H7 (cell line): Measurements from ENCODE around the gene NCAPD2. TPM values are rescaled to one million over a fixed set of nuclear protein-coding genes. Genes with fewer than 3 reads are reported as not detected.
"Not testable (repeated sequence)": the region's sequence is repeated elsewhere in the genome, so short reads cannot be mapped to it uniquely, and the experiment has no call there.

Source experiments
- DNase-seq: peaks from one replicate; pipeline ENCODE4 v3.0.0; 2012
- H3K27me3 ChIP-seq: 2 replicates; pipeline ENCODE4 v1.6.0; 2011; ENCODE audit warnings: mild to moderate bottlenecking, low read length; ENCODE audit not compliant: control insufficient read depth, insufficient read depth
- H3K36me3 ChIP-seq: replicated peaks from 2 replicates; pipeline ENCODE4 v1.5.1; 2011; ENCODE audit warnings: low read length; ENCODE audit not compliant: control insufficient read depth, insufficient read depth
- H3K4me3 ChIP-seq: 2 replicates; pipeline ENCODE4 v1.5.1; 2011; ENCODE audit warnings: low read depth, mild to moderate bottlenecking, control low read depth, low read length, moderate library complexity; ENCODE audit not compliant: insufficient read depth
- total RNA-seq: library from RNA; depleted of rRNA; stranded (reverse); fragments of >200 nt; shearing (Covaris generic); gene quantifications from 2 replicates; pipeline ENCODE4 v1.2.3, GENCODE V29; 2014

NCAPD2 gene
- total RNA-seq, 1 experiment from 2014 or later, result 104 TPM

DNA sequence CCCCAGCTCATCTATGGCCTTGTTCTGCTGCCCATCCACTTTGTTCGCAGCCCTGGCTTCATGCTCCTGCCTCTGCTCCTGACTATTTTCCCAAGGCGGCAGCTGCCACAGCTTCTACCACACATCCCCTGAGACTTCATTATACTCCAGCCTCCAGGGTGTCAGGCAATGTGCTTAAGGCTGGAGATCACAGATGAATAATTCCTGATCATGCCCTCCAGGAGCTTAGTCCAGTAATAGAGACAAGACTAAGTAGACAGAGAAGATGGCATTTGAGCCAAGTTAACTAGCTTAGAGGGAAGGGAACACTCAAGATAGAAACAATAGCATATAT is 34.9 kb upstream of the NCAPD2 start:
- DNase-seq, result no peak
- Histone ChIP-seq H3K36me3 (peaks cover 12% of the 10 kb centered on the region), H3K4me3 (no peak overlapping the region), H3K27me3 (no peaks in the 10 kb centered on the region)

- Histone ChIP-seq H3K36me3 (peaks cover 15% of the 10 kb centered on the region), H3K27me3 (no peaks in the 10 kb centered on the region), H3K4me3 (no peak overlapping the region)
- no peak for DNase-seq
Measured at GRCh38 chr12:6460751-6461371, 33.0 kb upstream of the NCAPD2 start.

DNA sequence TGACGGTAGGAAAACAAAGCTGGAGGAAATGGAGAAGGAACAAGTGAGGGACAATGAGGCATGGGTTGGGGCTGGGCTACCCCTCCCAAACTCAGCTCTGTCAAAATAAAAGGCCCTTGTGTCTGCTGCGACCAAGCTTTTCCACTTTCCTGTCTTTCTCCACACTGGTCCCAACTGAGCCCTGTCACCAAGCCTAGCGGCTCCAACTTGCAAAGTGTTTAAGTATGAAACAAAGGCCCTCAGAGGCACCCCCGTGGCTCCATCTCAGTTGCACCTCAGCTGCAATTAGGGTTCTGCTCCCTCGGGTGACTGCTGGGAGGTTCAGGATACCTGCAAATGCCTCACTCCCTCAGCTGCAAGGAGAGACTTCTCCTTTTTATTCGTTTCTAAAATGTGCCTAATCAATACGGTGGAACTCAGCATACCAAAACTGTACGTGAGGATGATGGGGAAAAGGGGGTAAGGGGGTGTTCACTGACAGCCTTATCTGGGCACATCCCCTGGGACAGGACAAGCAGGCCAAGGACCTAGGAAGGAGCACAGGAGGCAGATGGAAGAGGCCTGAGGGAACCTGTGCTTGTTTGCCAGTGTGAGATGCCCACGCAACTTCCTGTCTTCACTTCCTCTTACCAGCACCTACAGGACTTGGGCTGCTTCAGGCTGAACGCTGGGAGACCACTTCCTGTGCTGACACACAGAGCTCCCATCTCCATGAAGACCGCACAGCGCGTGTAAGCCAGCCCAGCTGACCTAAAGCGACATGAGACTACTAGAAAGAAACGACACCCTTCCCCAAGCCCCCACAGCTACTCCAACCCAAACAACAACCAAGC is 32.3 kb upstream of the NCAPD2 start:
- Histone ChIP-seq H3K36me3 (peaks cover 17% of the 10 kb centered on the region), H3K27me3 (no peaks in the 10 kb centered on the region), H3K4me3 (no peak overlapping the region)
- DNase-seq, result no peak

DNA sequence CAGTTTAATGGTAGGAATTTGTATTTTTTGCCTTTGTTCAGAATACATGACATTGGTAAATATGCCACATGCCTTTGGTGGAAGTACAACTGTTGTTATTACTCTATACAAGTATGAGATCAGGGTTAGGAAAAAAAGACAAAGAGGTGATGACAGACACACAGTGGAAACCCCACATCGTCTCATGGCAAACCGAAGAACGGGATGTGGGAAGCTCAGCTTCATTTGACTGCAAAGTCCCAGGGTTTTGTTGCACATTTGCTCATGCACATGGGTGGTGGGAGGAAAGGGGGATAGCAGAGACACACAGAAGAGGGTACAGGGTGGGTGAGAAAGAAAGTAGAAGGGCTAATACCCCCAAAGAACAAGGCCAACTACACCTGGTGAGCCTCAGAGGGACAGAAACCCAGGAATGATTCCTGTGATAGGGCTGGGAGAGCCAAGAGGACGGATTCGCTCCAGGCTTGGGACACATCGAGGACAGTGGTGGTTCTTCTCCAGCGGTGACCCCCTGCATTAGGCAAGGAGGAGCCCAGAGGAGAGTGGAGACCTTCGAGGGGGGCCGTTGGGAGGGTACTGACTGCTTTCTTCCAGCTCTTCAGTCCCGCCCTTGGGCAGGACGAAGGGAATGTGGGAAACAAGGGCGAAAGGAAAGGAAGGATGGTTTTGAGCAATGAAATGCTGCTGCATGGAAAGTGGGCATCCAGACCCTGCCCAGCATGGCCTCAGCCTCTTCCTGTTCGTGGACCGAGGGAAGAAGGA is 31.5 kb upstream of the NCAPD2 start:
- H3K4me3 ChIP-seq, result no peak overlapping the region
- H3K36me3 ChIP-seq, result peaks cover 17% of the 10 kb centered on the region
- DNase-seq, result no peak
- no peaks in the 10 kb centered on the region for H3K27me3 ChIP-seq

- peaks cover 17% of the 10 kb centered on the region for H3K36me3 ChIP-seq
- H3K4me3 ChIP-seq, result no peak overlapping the region
- no peak for DNase-seq
- no peaks in the 10 kb centered on the region for H3K27me3 ChIP-seq
Measured at GRCh38 chr12:6463216-6463615, 30.7 kb upstream of the NCAPD2 start.

GRCh38 chr12:6463858-6464257 is 30.0 kb upstream of the NCAPD2 start:
- DNase-seq, result no peak
- peaks cover 17% of the 10 kb centered on the region for H3K36me3 ChIP-seq
- H3K27me3 ChIP-seq, result no peaks in the 10 kb centered on the region
- H3K4me3 ChIP-seq, result no peak overlapping the region

DNA sequence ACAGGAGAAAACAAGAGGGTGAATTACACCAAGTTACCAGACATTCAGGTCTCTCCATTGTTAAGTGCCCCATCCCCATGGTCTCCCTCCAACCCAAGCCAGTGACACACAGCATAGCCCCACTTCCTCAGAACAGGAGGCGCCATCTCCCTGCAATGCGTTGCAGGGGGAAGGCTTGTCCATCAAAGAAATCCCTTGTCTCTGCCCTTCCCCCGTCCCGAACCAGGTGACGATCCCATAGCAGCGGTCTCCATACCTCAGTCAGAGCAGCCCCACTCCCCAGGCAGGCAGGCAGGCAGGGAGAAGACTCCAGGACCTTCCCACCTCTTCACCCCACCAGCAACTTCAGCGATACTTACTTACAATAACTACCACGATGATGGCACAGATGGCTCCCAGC is 29.4 kb upstream of the NCAPD2 start:
- H3K4me3 ChIP-seq, result no peak overlapping the region
- no peaks in the 10 kb centered on the region for H3K27me3 ChIP-seq
- no peak for DNase-seq
- H3K36me3 ChIP-seq, result peaks cover 17% of the 10 kb centered on the region

DNA sequence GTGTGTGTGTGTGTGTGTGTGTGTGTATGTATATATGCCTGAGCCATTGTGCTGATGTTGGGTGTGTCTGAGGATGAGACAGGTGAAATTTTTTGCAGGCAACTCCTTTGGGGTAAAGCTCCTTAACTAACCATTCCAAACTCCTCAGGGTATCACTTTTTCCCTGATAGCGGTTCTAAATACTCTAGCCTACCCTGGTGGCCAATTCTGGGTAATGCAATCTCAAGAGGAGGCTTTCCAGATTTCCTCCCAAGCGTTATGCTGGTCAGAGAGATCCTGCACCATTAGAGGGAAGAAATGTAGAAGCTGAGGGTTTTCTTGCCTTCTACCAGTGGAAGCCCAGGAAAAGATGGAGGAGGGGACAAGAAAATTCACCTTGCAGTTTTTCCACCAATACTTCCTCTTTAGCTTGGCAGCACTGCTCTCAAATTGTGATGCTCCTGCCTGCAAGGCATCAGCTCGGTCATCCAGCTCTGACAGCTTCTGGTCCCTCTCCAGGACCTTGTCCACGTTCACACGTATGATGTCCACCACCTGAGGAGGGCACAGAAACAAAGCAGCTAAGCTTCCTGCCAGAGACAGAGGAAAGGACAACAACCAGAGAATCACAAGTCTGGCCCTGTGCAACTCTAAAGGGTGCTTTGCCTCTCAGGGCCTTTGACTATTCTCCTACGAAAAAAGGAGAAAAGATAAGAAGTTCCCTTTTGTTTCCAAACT is 28.3 kb upstream of the NCAPD2 start:
- Histone ChIP-seq H3K4me3 (no peak overlapping the region), H3K36me3 (peaks cover 16% of the 10 kb centered on the region), H3K27me3 (no peaks in the 10 kb centered on the region)
- peak; percentile 85 for DNase-seq

DNA sequence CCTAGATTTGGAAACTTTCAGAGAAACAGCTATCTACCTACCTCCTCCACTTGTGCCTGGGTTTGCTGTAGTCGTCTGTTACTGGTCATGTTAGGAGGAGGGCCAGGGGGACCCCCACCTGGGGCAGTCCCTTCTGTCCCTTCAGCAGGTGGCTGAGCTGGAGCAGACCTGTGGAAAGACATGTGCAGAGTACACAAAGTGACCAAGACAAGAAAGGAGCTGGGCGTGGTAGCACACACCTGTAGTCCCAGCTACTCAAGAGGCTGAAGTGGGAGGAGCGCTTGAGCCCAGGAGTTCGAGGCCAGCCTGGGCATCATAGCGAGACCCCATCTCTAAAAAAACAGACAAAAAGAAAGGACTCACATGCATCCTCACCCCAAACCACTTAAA is 27.7 kb upstream of the NCAPD2 start:
- Histone ChIP-seq H3K27me3 (no peaks in the 10 kb centered on the region), H3K4me3 (no peak overlapping the region), H3K36me3 (peaks cover 15% of the 10 kb centered on the region)
- DNase-seq, result no peak

DNA sequence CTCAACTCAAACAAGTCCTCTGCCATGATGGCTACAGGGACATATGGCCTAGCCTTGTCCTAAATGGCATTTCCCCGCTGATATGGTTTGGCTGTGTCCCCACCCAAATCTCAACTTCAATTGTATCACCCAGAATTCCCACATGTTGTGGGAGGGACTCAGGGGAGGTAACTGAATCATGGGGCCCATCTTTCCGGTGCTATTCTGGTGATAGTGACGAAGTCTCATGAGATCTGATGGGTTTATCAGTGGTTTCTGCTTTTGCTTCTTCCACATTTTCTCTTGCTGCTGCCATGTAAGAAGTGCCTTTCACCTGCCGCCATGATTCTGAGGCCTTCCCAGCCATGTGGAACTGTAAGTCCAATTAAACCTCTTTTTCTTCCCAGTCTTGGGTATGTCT is 27.2 kb upstream of the NCAPD2 start:
- H3K27me3 ChIP-seq, DNase-seq, H3K4me3 ChIP-seq: not testable (repeated sequence)
- peaks cover 12% of the 10 kb centered on the region for H3K36me3 ChIP-seq

DNA sequence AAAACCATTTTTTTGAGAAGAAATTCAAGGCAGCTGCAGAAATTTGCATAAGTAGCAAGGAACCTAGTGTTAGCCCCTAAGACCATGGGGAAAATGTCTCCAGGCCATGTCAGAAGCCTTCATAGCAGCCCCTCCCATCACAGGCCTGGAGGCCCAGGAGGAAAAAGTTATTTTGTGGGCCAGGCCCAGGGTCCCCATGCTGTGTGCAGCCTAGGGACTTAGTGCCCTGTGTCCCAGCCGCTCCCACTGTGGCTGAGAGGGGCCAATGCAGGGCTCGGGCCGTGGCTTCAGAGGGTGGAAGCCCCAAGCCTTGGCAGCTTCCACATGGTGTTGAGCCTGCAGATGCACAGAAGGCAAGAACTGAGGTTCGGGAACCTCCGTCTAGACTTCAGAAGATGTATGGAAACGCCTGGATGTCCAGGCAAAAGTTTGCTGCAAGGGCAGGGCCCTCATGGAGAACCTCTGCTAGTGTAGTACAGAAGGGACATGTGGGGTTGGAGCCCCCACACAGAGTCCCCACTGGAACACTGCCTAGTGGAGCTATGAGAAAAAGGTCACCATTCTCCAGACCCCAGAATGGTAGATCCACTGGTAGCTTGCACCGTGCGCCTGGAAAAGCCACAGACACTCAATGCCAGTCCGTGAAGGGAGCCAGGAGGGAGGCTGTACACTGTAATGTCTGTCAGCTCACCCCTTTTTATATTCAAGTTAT is 26.2 kb upstream of the NCAPD2 start:
- not testable (repeated sequence) for H3K27me3 ChIP-seq, H3K4me3 ChIP-seq, H3K36me3 ChIP-seq, DNase-seq

DNA sequence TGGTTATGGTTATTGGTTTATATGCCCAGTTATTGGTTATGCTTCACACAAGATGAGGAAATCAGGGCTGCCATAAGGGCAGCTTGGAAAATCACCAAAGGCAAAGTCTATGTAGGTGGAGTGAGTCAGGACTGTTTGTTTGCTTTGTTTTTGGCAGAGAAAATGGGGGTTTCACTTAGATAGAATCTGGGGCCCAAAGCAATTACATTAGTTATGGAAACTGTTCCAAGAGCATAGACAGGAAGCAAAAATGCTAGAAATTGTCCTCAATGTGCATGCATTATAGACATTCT is 25.7 kb upstream of the NCAPD2 start:
- Histone ChIP-seq H3K27me3 (no peaks in the 10 kb centered on the region), H3K4me3 (no peak overlapping the region), H3K36me3 (peaks cover 7% of the 10 kb centered on the region)
- DNase-seq, result no peak

DNA sequence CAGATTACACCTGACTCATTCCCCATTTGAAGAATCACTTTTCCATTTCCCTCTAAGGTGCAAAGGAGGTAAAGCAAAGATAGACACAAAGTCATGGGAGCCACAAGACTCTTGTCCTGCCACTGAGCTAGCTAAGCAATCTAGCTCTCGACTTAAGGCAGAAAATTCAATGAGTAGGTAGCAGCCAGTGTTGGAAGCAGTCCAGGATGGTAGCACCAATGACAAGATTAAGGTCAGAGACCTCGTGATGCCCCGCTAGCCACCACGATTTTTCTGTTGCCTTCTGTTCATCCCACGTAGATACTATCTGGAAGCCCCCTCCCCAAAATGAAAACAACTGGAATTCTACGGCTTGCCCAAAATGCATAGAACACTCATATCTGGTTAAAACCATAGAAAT is 24.8 kb upstream of the NCAPD2 start:
- Histone ChIP-seq H3K36me3 (peaks cover 5% of the 10 kb centered on the region), H3K4me3 (no peak overlapping the region), H3K27me3 (no peaks in the 10 kb centered on the region)
- no peak for DNase-seq

DNA sequence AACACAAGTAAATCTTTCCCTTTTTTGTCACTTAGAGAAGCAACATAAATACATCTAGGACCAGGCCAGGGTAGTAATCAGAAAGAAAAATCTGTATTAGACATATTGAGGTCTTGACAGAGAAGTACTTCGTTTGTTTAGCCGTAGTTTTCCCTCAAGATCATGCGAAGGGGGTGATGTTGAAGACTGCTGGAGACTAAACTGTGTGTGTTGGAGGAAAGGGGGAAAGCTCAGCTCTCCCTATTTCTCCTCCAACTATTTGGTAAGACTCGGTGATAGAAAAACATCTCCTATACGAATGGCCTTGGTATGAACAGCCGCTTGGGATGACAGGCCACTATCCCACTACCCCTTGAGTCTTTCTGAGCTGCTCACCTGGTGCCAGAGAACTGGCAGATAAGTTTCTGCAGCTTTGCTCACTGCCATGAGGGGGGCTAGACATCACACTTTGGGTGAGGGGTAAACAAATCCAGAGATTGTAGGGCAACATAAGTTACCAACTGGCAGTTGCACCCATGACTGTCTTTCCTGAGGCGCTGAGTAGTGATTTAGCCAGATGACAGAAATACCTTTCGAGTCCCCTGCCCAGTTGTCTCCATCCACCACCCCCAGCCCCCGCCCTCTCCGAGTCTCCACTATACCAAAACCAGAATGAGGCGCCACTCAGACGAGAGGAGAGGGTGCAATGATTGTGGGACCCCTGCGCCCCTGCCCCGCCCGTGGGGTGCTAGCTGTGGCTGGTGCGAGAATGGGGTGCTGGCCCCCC is 24.1 kb upstream of the NCAPD2 start:
- Histone ChIP-seq H3K36me3 (peaks cover 5% of the 10 kb centered on the region), H3K27me3 (no peaks in the 10 kb centered on the region), H3K4me3 (peak overlapping the region; percentile 80)
- DNase-seq, result peak; percentile 81
